IMR-90 (cell line): ENCODE results near the gene IL1A. TPM values are rescaled to one million over a fixed set of nuclear protein-coding genes. Genes with fewer than 3 reads are reported as not detected.

ENCODE experiments used
- ATAC-seq: fragments of 200-7000 bp; cut with Tn5 transposase; 2 replicates; pipeline ENCODE4 v1.9.1; 2020; ENCODE audit warnings: low read depth, mild to moderate bottlenecking, moderate library complexity
- BruUV-seq: library from RNA; stranded (reverse); fragments of 400-500 nt; replicated peaks from 2 replicates; lab custom pipeline; 2021; lab: Mats Ljungman, UMichigan
- CTCF ChIA-PET: fragments of 300-600 bp; formaldehyde crosslinking; extraction: SDS; loops from one replicate; lab custom pipeline; 2021; ENCODE audit warnings: antibody characterized with exemption; lab: Yijun Ruan, JAX
- POLR2A ChIA-PET: fragments of 300-600 bp; sonication (Branson Sonifier 250); formaldehyde crosslinking; loops from one replicate; lab custom pipeline; 2022; ENCODE audit warnings: antibody characterized with exemption; ENCODE audit not compliant: unreplicated experiment; lab: Charles Lee
- DNase-seq: peaks from one replicate; pipeline ENCODE4 v3.0.0; 2013
- H2AFZ ChIP-seq: replicated peaks from 2 replicates; pipeline ENCODE3; 2013; ENCODE audit warnings: low read length, mild to moderate bottlenecking; ENCODE audit not compliant: poor library complexity
- H2AK5ac ChIP-seq: 2 replicates; pipeline ENCODE4 v1.6.1; 2013; ENCODE audit warnings: low read depth, low read length, inconsistent platforms
- H2AK9ac ChIP-seq: replicated peaks from 2 replicates; pipeline ENCODE3; 2013; ENCODE audit warnings: mild to moderate bottlenecking, low read depth, low read length, moderate library complexity; ENCODE audit not compliant: poor library complexity
- H2BK120ac ChIP-seq: 2 replicates; pipeline ENCODE4 v1.6.1; 2013; ENCODE audit warnings: low read depth, low read length, inconsistent platforms
- H2BK15ac ChIP-seq: 3 replicates; pipeline ENCODE4 v1.6.1; 2013; ENCODE audit warnings: low read depth, low read length, inconsistent platforms
- H2BK20ac ChIP-seq: 2 replicates; pipeline ENCODE4 v1.6.1; 2013; ENCODE audit warnings: low read depth, mild to moderate bottlenecking, inconsistent platforms, low read length, moderate library complexity
- H2BK5ac ChIP-seq: 2 replicates; pipeline ENCODE4 v1.6.1; 2013; ENCODE audit warnings: mild to moderate bottlenecking, low read depth, low read length, inconsistent platforms; ENCODE audit not compliant: poor library complexity, severe bottlenecking
- H3K14ac ChIP-seq: replicated peaks from 2 replicates; pipeline ENCODE4 v1.6.1; 2013; ENCODE audit warnings: low read depth, low read length, inconsistent platforms
- H3K18ac ChIP-seq: 2 replicates; pipeline ENCODE4 v1.6.1; 2013; ENCODE audit warnings: low read depth, low read length, control low read depth
- H3K23ac ChIP-seq: 2 replicates; pipeline ENCODE4 v1.6.1; 2013; ENCODE audit warnings: low read depth, low read length, inconsistent platforms
- H3K27ac ChIP-seq: 2 replicates; pipeline ENCODE4 v1.5.1; 2013; ENCODE audit warnings: mild to moderate bottlenecking, control low read depth, low read length; ENCODE audit not compliant: insufficient read depth
- H3K27me3 ChIP-seq: 2 replicates; pipeline ENCODE4 v1.6.1; 2013; ENCODE audit warnings: low read length; ENCODE audit not compliant: control insufficient read depth, insufficient read depth
- H3K36me3 ChIP-seq: 2 replicates; pipeline ENCODE4 v1.6.1; 2013; ENCODE audit warnings: low read length, mixed read lengths; ENCODE audit not compliant: control insufficient read depth, insufficient read depth
- H3K4ac ChIP-seq: 2 replicates; pipeline ENCODE4 v1.6.1; 2013; ENCODE audit warnings: low read depth, low read length, inconsistent platforms
- H3K4me1 ChIP-seq: 2 replicates; pipeline ENCODE4 v1.6.1; 2013; ENCODE audit warnings: low read length, mixed read lengths; ENCODE audit not compliant: control insufficient read depth, insufficient read depth
- H3K4me2 ChIP-seq: 2 replicates; pipeline ENCODE4 v1.6.1; 2013; ENCODE audit warnings: low read depth, mild to moderate bottlenecking, control low read depth, low read length, moderate library complexity
- H3K4me3 ChIP-seq: 2 replicates; pipeline ENCODE4 v1.5.1; 2013; ENCODE audit warnings: low read depth, mild to moderate bottlenecking, control low read depth, low read length, moderate library complexity; ENCODE audit not compliant: insufficient read depth
- H3K56ac ChIP-seq: 2 replicates; pipeline ENCODE4 v1.6.1; 2013; ENCODE audit warnings: low read length, inconsistent platforms; ENCODE audit not compliant: insufficient read depth; ENCODE audit errors: extremely low read depth
- H3K79me1 ChIP-seq, 2 experiments: 2 replicates each; pipeline ENCODE4 v1.6.1; 2013; ENCODE audit warnings: low read length in 2 of 2, inconsistent platforms in 1 of 2, low read depth in 1 of 2
- H3K9ac ChIP-seq: 2 replicates; pipeline ENCODE4 v1.6.1; 2013; ENCODE audit warnings: low read depth, low read length, control low read depth
- H3K9me1 ChIP-seq: 2 replicates; pipeline ENCODE4 v1.6.1; 2013; ENCODE audit warnings: low read length, inconsistent platforms; ENCODE audit not compliant: insufficient read depth
- H3K9me3 ChIP-seq: 2 replicates; pipeline ENCODE4 v1.6.1; 2013; ENCODE audit warnings: low read length; ENCODE audit not compliant: control insufficient read depth, insufficient read depth
- H4K20me1 ChIP-seq: 2 replicates; pipeline ENCODE4 v1.6.1; 2013; ENCODE audit warnings: low read length, inconsistent platforms; ENCODE audit not compliant: insufficient read depth
- H4K5ac ChIP-seq: 2 replicates; pipeline ENCODE4 v1.6.1; 2013; ENCODE audit warnings: mild to moderate bottlenecking, low read depth, low read length, control low read depth
- H4K8ac ChIP-seq, 2 experiments: 2 replicates each; pipeline ENCODE4 v1.6.1; 2013; ENCODE audit warnings: low read depth in 2 of 2, low read length in 2 of 2, control low read depth in 1 of 2, inconsistent platforms in 1 of 2
- H4K91ac ChIP-seq: 2 replicates; pipeline ENCODE4 v1.6.1; 2013; ENCODE audit warnings: low read depth, low read length, inconsistent platforms; ENCODE audit not compliant: insufficient read depth
- CHD1 ChIP-seq: IDR thresholded peaks from 2 replicates; pipeline ENCODE4 v1.6.1; 2012; ENCODE audit warnings: low read depth, low read length, improper control_type of control experiment
- CTCF ChIP-seq: conservative IDR thresholded peaks from 2 replicates; pipeline ENCODE4 v1.5.1; 2012; ENCODE audit warnings: mild to moderate bottlenecking, low read depth, low read length, improper control_type of control experiment
- MAFK ChIP-seq: IDR thresholded peaks from 2 replicates; pipeline ENCODE4 v1.6.1; 2012; ENCODE audit warnings: low read depth, low read length, improper control_type of control experiment
- RFX5 ChIP-seq: IDR thresholded peaks from 2 replicates; pipeline ENCODE4 v1.8.0; 2012; ENCODE audit warnings: low read depth, mild to moderate bottlenecking, low read length, moderate library complexity
- WGBS, 2 experiments: methylation state at CpG; one replicate each; pipeline versions ENCODE4 v1.1.5 to v1.1.7; 2013; ENCODE audit warnings: missing lambda C conversion rate in 2 of 2; ENCODE audit not compliant: insufficient read length in 1 of 2; ENCODE audit errors: extremely low coverage in 2 of 2; 5-methylcytosine and 5-hydroxymethylcytosine counted together
- dilution Hi-C: fragments of 300-500 bp; cut with HindIII; formaldehyde crosslinking; loops from one replicate; pipeline ENCODE4 v1.14.3; 2018; ENCODE audit warnings: low sequenced_read_pairs; ENCODE audit not compliant: unreplicated experiment
- in situ Hi-C: fragments of 300-500 bp; cut with MboI; formaldehyde crosslinking; loops from 3 replicates; pipeline ENCODE4 v1.14.3; 2019; ENCODE audit warnings: low sequenced_read_pairs, inconsistent platforms, mixed read lengths
- intact Hi-C: fragments of 100-400 bp; cut with micrococcal nuclease; formaldehyde crosslinking; loops from 2 replicates; pipeline ENCODE4 v1.10.0; 2022
- polyA plus RNA-seq, 3 experiments: library from polyadenylated mRNA; depleted of rRNA; stranded (reverse); fragments of >200 nt; gene quantifications; 2 replicates each; pipeline ENCODE4 v1.2.3, GENCODE V29; 2012; ENCODE audit warnings: low replicate concordance in 1 of 3
- total RNA-seq: library from RNA; depleted of rRNA; stranded (reverse); fragments of >200 nt; gene quantifications from 2 replicates; pipeline ENCODE4 v1.2.3, GENCODE V29; 2012

IL1A gene
- total and polyA plus RNA-seq, 2 of the 4 experiments (the other 2 are of a cell fraction): 0.48 to 1.1 TPM

- H2BK5ac ChIP-seq: peak overlapping the region; percentile 26
- ChIA-PET CTCF (no interaction called here), POLR2A (no interaction called here)
- H3K4me2 ChIP-seq: peak overlapping the region; percentile 67
- peaks cover 11 to 53% of the 10 kb centered on the region in 2 experiments for H3K79me1 ChIP-seq
- no peak overlapping the region for H4K5ac ChIP-seq
- in situ Hi-C loops: no loop called here
- dilution Hi-C loops: no loop called here
- peak overlapping the region; percentile 88 for H2AFZ ChIP-seq
- H2BK15ac ChIP-seq: peak overlapping the region; percentile 68; the same call in 1 of the 3 replicates
- H3K4me3 ChIP-seq: peak overlapping the region; percentile 79; the same call in 1 of the 2 replicates
- BruUV-seq: no TSS peak
- no peaks in the 10 kb centered on the region for H4K20me1 ChIP-seq
- H3K27ac ChIP-seq: no peak overlapping the region; the same call in 1 of the 2 replicates
- DNase-seq: no peak
- H3K14ac ChIP-seq: peak overlapping the region; percentile 85
- 0 out of 2 replicates have a peak, but pooled peaks cover 2% of the 10 kb centered on the region for H3K9me3 ChIP-seq
- TF ChIP-seq MAFK (no peak), RFX5 (no peak), CHD1 (no peak), CTCF (no peak)
- H3K27me3 ChIP-seq: no peaks in the 10 kb centered on the region
- no CpG with 5 or more reads among the region's 4 CpGs for WGBS, 2 experiments
- no peak overlapping the region for H3K18ac ChIP-seq
- peak overlapping the region; percentile 64 for H2AK5ac ChIP-seq
- H2BK120ac ChIP-seq: peak overlapping the region; percentile 61; the same call in 1 of the 2 replicates
- no peak overlapping the region for H2BK20ac ChIP-seq
- H3K36me3 ChIP-seq: no peaks in the 10 kb centered on the region
- H3K9me1 ChIP-seq: peaks cover 2% of the 10 kb centered on the region; the same call in 1 of the 2 replicates
- intact Hi-C loops: no loop called here
- H3K23ac ChIP-seq: peak overlapping the region; percentile 86
- peak overlapping the region; percentile 11; the same call in 1 of the 2 replicates for H4K91ac ChIP-seq
- H3K9ac ChIP-seq: peak overlapping the region; percentile 27; the same call in 1 of the 2 replicates
- peak overlapping the region; percentile 82 to 86 for H4K8ac ChIP-seq
- ATAC-seq: no peak
- H3K4me1 ChIP-seq: no peaks in the 10 kb centered on the region; the same call in 1 of the 2 replicates
- peak overlapping the region; percentile 55; the same call in 1 of the 2 replicates for H3K56ac ChIP-seq
- H2AK9ac ChIP-seq: no peak overlapping the region
- H3K4ac ChIP-seq: peak overlapping the region; percentile 75
Measured at GRCh38 chr2:112765251-112765650, 19.0 kb downstream of the IL1A start.
